Stimulated activated naive CD8-positive, alpha-beta T cell treated with anti-CD3 and anti-CD28 coated beads, Interleukin-15, Interleukin-2, amounts not matched to agents 100 ng/mL and 50 ng/mL, for 24 hours (primary cell): ENCODE measurements around the gene DOCK10.
A peak's percentile ranks its signal among the peaks of the same experiment; 100 is the strongest.

Source experiments
- H3K27ac Mint-ChIP-seq: one replicate; pipeline ENCODE4 v1.8.0; 2021; ENCODE audit warnings: mild to moderate bottlenecking, mixed read lengths
- H3K27me3 Mint-ChIP-seq: one replicate; pipeline ENCODE4 v1.8.0; 2021; ENCODE audit warnings: mixed read lengths
- H3K36me3 Mint-ChIP-seq: one replicate; pipeline ENCODE4 v1.8.0; 2021; ENCODE audit warnings: low read depth, mixed read lengths
- H3K4me1 Mint-ChIP-seq: one replicate; pipeline ENCODE4 v1.8.0; 2021; ENCODE audit warnings: low read depth, mixed read lengths
- H3K4me3 Mint-ChIP-seq: one replicate; pipeline ENCODE4 v1.8.0; 2021; ENCODE audit warnings: mild to moderate bottlenecking, mixed read lengths
- H3K9me3 Mint-ChIP-seq: one replicate; pipeline ENCODE4 v1.8.0; 2021; ENCODE audit warnings: mixed read lengths

DOCK10 gene

GRCh38 chr2:224986477-224986876 lies 55.8 kb downstream of the DOCK10 start:
- H3K27me3 Mint-ChIP-seq = no peaks in the 10 kb centered on the region
- peaks cover 98% of the 10 kb centered on the region for H3K4me1 Mint-ChIP-seq
- H3K4me3 Mint-ChIP-seq = no peak overlapping the region
- H3K36me3 Mint-ChIP-seq = peaks cover 56% of the 10 kb centered on the region
- peak overlapping the region; percentile 78 for H3K27ac Mint-ChIP-seq
- no peaks in the 10 kb centered on the region for H3K9me3 Mint-ChIP-seq

GRCh38 chr2:224984637-224985036 lies 57.6 kb downstream of the DOCK10 start:
- H3K27me3 Mint-ChIP-seq = no peaks in the 10 kb centered on the region
- peak overlapping the region; percentile 71 for H3K4me3 Mint-ChIP-seq
- H3K36me3 Mint-ChIP-seq = peaks cover 45% of the 10 kb centered on the region
- peaks cover 80% of the 10 kb centered on the region for H3K4me1 Mint-ChIP-seq
- no peaks in the 10 kb centered on the region for H3K9me3 Mint-ChIP-seq
- H3K27ac Mint-ChIP-seq = peak overlapping the region; percentile 81

- no peaks in the 10 kb centered on the region for H3K9me3 Mint-ChIP-seq
- H3K36me3 Mint-ChIP-seq = peaks cover 42% of the 10 kb centered on the region
- no peaks in the 10 kb centered on the region for H3K27me3 Mint-ChIP-seq
- H3K27ac Mint-ChIP-seq = peak overlapping the region; percentile 81
- peak overlapping the region; percentile 71 for H3K4me3 Mint-ChIP-seq
- peaks cover 75% of the 10 kb centered on the region for H3K4me1 Mint-ChIP-seq
These were observed 58.3 kb downstream of the DOCK10 start for GRCh38 chr2:224983712-224984554.

GRCh38 chr2:224982910-224983711 lies 59.2 kb downstream of the DOCK10 start:
- peak overlapping the region; percentile 71 for H3K4me3 Mint-ChIP-seq
- no peaks in the 10 kb centered on the region for H3K27me3 Mint-ChIP-seq
- peaks cover 67% of the 10 kb centered on the region for H3K4me1 Mint-ChIP-seq
- no peaks in the 10 kb centered on the region for H3K9me3 Mint-ChIP-seq
- peak overlapping the region; percentile 81 for H3K27ac Mint-ChIP-seq
- peaks cover 36% of the 10 kb centered on the region for H3K36me3 Mint-ChIP-seq

GRCh38 chr2:224982226-224982625 lies 60.0 kb downstream of the DOCK10 start:
- Mint-ChIP-seq H3K4me1 (peaks cover 66% of the 10 kb centered on the region), H3K27ac (no peak overlapping the region), H3K36me3 (peaks cover 42% of the 10 kb centered on the region), H3K9me3 (no peaks in the 10 kb centered on the region), H3K4me3 (no peak overlapping the region), H3K27me3 (no peaks in the 10 kb centered on the region)

GRCh38 chr2:224976629-224977525 lies 65.4 kb downstream of the DOCK10 start:
- Mint-ChIP-seq H3K4me1 (peaks cover 60% of the 10 kb centered on the region), H3K27me3 (no peaks in the 10 kb centered on the region), H3K27ac (peak overlapping the region; percentile 71), H3K36me3 (peaks cover 16% of the 10 kb centered on the region), H3K4me3 (no peak overlapping the region), H3K9me3 (no peaks in the 10 kb centered on the region)

GRCh38 chr2:224975761-224976160 lies 66.5 kb downstream of the DOCK10 start:
- H3K4me1 Mint-ChIP-seq = peaks cover 65% of the 10 kb centered on the region
- no peak overlapping the region for H3K27ac Mint-ChIP-seq
- H3K36me3 Mint-ChIP-seq = peaks cover 14% of the 10 kb centered on the region
- H3K9me3 Mint-ChIP-seq = no peaks in the 10 kb centered on the region
- H3K4me3 Mint-ChIP-seq = no peak overlapping the region
- no peaks in the 10 kb centered on the region for H3K27me3 Mint-ChIP-seq

- H3K4me1 Mint-ChIP-seq = peaks cover 86% of the 10 kb centered on the region
- H3K4me3 Mint-ChIP-seq = no peak overlapping the region
- no peaks in the 10 kb centered on the region for H3K27me3 Mint-ChIP-seq
- no peaks in the 10 kb centered on the region for H3K9me3 Mint-ChIP-seq
- peak overlapping the region; percentile 66 for H3K27ac Mint-ChIP-seq
- H3K36me3 Mint-ChIP-seq = peaks cover 6% of the 10 kb centered on the region
These were observed 68.9 kb downstream of the DOCK10 start for GRCh38 chr2:224973112-224974016.

- Mint-ChIP-seq H3K27me3 (no peaks in the 10 kb centered on the region), H3K4me3 (peak overlapping the region; percentile 47), H3K9me3 (no peaks in the 10 kb centered on the region), H3K27ac (no peak overlapping the region), H3K36me3 (no peaks in the 10 kb centered on the region), H3K4me1 (peaks cover 90% of the 10 kb centered on the region)
These were observed 71.1 kb downstream of the DOCK10 start for GRCh38 chr2:224971214-224971613.

- Mint-ChIP-seq H3K27ac (peak overlapping the region; percentile 94), H3K4me1 (peaks cover 82% of the 10 kb centered on the region), H3K27me3 (no peaks in the 10 kb centered on the region), H3K36me3 (no peaks in the 10 kb centered on the region), H3K4me3 (peak overlapping the region; percentile 53), H3K9me3 (no peaks in the 10 kb centered on the region)
These were observed 72.0 kb downstream of the DOCK10 start for GRCh38 chr2:224970311-224970710.

GRCh38 chr2:224969633-224970260 lies 72.5 kb downstream of the DOCK10 start:
- H3K9me3 Mint-ChIP-seq = no peaks in the 10 kb centered on the region
- peak overlapping the region; percentile 94 for H3K27ac Mint-ChIP-seq
- H3K4me1 Mint-ChIP-seq = peaks cover 77% of the 10 kb centered on the region
- no peaks in the 10 kb centered on the region for H3K36me3 Mint-ChIP-seq
- peak overlapping the region; percentile 53 for H3K4me3 Mint-ChIP-seq
- H3K27me3 Mint-ChIP-seq = no peaks in the 10 kb centered on the region

- Mint-ChIP-seq H3K4me3 (peak overlapping the region; percentile 53), H3K9me3 (no peaks in the 10 kb centered on the region), H3K27ac (peak overlapping the region; percentile 94), H3K4me1 (peaks cover 72% of the 10 kb centered on the region), H3K27me3 (no peaks in the 10 kb centered on the region), H3K36me3 (no peaks in the 10 kb centered on the region)
These were observed 73.2 kb downstream of the DOCK10 start for GRCh38 chr2:224969095-224969494.

- Mint-ChIP-seq H3K36me3 (no peaks in the 10 kb centered on the region), H3K27me3 (no peaks in the 10 kb centered on the region), H3K9me3 (no peaks in the 10 kb centered on the region), H3K27ac (peak overlapping the region; percentile 94), H3K4me1 (peaks cover 62% of the 10 kb centered on the region), H3K4me3 (peak overlapping the region; percentile 33)
These were observed 74.2 kb downstream of the DOCK10 start for GRCh38 chr2:224968051-224968450.
